CD4-positive, alpha-beta T cell treated with Interferon alpha-2 for 1 hour (primary cell): Measurements from ENCODE around the gene EEFSEC.

Experiments used
- DNase-seq, 2 donors: peaks; one replicate each; pipeline ENCODE4 v3.0.0-alpha.2; 2020 to 2022

Gene EEFSEC

GRCh38 chr3:128320551-128321340 lies 167.5 kb downstream of the EEFSEC start:
- DNase-seq, result no peak

DNA sequence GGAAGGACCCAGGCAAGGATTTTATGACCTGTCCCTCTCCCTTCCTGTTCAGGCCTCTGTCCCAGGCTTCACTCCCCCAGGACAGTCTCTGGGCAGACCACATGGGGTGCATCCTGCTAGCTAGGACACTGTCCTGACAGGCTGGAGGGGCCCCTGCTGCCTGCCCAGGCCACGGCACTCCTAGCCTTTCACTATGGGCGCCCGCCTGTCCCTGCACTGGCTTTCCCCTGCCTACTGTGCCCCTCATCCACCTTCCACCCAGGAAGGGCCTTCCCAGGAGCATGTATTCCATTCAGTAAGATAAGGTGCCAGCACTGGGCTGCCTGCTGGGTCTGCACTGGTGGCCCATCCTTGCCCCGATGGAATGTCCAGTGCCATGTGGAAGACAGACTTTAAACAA lies 168.1 kb downstream of the EEFSEC start:
- DNase-seq, result no peak

DNA sequence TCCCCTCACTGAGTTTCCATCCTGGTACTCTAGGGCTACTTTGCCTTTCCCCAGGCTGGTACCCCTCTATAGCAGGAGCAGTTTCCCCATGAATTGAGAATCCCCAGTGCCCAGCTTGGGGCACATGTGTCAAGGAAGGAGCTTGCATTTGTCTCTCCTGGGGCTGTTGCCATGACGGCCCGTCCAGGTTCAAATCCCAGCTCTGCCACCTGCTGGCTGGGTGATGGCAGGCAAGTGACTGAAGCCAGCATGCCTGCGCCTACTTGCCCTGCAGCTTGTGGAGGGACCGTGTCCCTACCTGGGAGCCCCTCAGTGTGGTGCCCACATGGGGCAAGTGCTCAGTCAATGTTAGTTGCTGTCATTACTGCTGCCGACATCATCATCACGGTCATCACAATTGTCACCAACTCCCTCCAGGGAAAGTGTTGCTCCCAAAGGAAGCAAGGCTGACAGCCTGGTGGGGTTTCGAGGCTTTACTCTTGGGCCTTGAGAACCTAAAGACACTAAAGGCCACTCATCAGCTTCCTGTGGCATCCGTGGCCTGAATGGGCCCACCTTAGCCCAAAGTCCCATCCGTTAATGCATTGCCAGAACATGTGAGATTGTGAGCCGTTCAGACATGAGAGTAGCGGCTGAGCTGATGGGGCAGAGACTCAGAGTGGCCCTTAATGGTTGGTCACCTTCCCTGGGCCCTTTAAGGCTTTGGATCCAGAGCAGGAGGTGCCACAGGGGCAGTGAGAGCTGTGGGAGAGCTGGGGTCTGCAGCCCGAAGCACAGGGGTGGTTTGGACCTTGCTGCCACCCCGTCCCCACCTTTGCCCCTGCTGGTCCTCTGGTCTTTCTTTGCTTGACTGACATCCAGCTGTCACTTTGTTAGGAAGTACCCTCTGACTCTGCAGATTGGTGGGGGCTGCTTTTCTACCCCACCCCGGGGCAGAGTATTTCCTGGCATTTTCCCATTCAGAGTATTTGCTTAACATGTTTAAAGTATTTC lies 169.0 kb downstream of the EEFSEC start:
- peak; percentile 58 to 69 for DNase-seq

- no peak for DNase-seq
These were observed 170.2 kb downstream of the EEFSEC start for GRCh38 chr3:128323206-128324081.

DNA sequence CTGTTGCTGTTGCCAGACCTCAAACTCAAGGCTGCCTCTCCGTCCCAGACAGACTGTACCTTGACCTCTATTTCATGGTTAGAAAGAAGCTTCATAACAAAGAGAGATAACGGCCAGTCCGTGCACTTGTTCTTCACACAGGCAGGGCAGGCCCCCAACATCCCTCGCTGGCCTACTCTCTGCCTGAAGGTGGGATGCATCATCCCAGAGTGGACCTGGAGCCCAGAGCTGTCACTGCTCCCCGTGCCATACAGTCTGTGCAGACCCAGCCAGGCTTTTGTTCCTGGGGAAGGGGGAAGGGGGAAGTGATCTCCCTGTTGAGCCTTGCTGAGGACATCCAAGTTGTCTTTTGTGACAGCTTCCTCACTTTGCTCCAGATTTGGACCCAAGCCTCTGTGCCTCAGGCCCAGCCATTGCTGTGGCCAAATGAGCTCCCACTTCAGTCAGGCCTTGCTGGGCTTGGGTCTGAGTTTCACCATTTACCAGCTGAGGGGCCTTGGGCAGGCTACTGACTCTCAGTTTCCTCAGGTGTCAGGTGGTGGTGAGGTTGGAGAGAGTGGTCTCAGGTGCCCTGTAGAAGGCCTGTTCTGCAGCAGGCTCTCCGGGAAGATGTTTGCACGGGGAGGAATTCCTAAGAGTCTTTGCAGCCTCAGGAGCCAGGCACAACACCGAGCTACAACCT lies 171.8 kb downstream of the EEFSEC start:
- DNase-seq, result no peak

- no peak for DNase-seq
These were observed 173.0 kb downstream of the EEFSEC start for GRCh38 chr3:128326051-128326823.

- no peak for DNase-seq
These were observed 174.3 kb downstream of the EEFSEC start for GRCh38 chr3:128327606-128328031.

- no peak for DNase-seq
These were observed 175.5 kb downstream of the EEFSEC start for GRCh38 chr3:128328546-128329458.

- DNase-seq, result no peak
These were observed 176.4 kb downstream of the EEFSEC start for GRCh38 chr3:128329491-128330213.

DNA sequence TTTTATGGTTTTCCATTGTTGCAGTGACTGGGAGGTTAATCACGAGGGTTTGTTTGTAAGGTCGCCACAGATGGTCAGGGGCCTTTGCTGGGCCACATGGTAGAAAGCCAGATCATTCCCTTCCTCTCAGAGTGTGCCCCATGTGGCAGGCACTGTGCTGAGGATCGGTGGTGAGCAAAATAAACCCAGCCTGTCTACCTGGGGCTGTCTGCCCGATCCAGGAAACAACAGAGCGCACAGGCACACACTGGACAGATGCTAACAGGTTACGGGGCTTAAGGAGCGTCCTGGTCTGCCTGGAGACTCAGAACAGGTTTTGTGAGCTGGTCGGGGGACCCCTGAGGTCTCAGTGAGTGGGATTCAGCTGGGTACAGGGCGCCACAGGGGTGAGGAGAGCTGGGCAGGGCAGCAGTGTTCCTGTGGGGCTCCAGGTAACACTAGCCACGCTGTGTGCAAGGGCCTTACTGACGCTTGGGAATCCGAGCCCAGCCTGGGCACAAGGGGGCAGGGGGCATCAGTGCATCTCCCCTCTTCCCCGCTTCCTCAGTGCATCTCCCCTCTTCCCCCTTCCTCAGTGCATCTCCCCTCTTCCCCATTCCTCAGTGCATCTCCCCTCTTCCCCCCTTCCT lies 177.0 kb downstream of the EEFSEC start:
- DNase-seq, result no peak

GRCh38 chr3:128334086-128334645 lies 180.9 kb downstream of the EEFSEC start:
- no peak for DNase-seq

- no peak for DNase-seq
These were observed 181.5 kb downstream of the EEFSEC start for GRCh38 chr3:128334766-128335165.

DNA sequence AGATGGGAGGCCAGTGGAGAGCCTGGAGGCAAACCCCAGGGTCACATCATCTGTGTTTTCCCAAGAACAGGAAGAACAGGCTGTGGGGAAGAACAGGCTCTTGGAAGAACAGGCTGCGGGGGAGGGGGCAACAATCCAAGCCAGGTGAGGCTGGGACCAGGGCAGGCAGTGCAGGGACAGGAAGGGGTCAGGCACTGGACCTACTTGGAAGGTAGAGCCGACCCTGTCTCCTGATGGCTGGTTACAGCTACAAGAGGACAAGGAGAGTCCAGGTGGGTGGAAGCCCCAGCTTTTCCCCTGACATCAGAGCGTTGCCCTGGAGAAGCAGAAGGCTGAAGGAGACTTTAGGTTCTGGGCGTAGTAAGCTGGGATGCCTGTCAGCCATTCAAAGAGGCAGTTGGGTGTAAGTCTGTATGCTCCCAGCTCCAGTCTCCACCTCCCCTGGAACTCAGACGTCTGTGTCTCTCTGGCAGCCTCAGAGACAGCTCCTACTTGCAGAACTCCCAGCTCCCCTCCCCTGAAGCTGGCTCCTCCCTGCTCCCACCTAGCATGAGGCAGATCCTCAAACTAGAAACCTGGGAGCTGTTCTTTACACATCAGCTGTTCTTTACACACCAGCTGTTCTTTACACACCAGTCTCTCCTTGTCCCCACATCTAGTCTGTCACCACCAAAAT lies 182.5 kb downstream of the EEFSEC start:
- DNase-seq, result no peak

DNA sequence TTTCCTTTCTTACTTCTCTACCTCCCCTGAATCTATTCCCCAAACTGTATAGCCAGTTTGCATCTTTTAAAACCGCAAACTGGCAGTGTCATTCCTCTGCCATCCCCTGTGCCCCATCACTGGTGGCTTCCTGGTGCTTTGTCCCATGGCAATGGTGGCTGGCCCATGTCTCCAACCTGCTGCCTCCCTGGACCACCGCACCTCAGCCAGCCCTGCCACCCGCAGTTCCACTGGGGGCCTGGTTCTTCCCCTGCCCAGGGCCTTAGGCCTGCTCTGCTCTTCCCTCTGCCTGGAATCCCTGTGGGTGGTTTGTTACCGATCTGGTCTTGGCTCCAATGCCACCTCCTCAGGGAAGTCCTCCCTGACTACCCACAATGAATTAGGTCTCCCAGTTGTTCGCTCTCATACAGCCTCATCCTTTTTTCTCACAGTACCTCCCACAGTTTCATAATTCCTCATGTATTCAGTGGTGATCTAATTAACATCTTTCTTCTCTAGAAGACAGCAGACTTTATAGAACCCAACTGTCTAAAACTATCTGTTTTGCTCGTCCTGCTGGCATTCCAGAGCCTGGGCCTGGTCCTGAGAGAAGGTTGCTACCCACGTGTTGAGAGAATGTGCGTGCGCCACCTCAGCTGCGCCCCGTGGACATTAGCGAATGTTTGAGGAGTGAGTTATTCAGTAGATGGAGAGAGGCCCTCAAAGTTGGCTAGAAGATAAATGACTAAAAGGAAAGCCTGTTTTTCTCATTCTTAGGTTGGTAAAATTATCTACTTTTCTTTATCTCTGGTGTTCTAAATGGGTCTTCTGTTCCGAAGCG lies 183.3 kb downstream of the EEFSEC start:
- no peak for DNase-seq

DNA sequence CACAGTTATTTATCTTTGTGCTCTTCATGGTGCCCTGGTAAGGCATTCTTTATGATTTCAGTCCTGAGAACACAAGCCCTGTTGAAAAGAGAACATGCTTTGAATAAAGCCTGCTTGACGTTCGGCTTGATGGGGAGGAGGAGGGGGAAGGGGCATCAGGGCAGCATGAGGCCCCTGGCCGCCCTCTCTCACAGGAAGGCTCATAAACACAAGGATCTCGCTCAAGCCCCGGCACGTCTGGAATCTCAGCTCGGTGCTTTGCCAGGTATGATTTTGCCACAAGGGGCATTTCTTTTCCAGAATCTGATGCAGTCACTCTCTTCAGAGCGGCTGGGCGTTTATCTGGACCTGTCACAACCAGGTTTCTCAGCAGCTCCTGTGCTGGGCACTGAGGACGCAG lies 184.0 kb downstream of the EEFSEC start:
- no peak for DNase-seq

DNA sequence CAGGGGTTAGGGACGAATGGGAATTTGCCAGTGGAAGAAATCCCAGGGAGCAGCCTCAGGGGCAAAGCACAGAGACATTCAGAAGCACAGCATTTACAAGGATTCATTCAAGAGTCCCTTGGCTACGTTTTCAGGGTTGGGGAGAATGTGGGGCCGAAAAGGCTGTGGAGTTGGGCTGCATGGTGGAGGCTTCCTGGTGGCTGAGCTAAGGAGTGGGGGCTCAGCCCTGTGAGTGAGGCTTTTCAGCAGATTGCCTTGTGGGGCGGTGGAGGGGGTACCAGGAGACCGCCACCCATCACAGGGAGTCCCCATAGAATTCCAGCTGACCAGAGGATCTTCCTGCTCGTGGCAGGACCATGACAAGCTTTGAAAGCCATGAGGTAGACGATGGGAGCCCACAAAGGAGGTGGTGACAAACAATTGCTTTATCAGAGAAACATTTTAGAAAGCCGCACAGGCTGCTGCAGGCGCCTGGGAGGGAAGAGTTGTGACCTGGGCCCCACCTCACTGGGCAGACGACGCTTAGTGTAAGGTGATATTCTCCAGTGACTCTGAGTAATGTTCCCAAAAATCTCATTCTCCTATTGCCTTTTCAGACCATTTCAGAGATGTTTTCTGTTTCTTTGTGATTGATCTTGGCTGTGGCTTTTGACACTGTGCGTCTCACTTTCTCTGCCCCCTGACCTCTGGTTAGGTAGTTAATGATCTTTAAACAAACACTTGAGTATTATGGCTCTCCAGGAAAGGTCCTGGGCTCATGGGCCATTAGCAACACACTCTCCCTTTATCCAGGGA lies 185.5 kb downstream of the EEFSEC start:
- no peak for DNase-seq
